ENCODE data around the gene MEAF6.

GRCh38 chr1:37484325-37485051 lies 30.1 kb downstream of the MEAF6 start:
- TF ChIP-seq CTCF (IDR thresholded peaks at IDR 0.05) (no peak), POLR2A (IDR thresholded peaks at IDR 0.05) (no peak), POLR2AphosphoS5 (IDR thresholded peaks at IDR 0.05; ENCODE audit: insufficient read depth in 1 of 2, low read depth in 1 of 2) (no peak)

All from vagina (tissue), 2 donors.